H1 (cell line): ENCODE data around the gene ACTL9. TPM values are rescaled to one million over a fixed set of nuclear protein-coding genes. Genes with fewer than 3 reads are reported as not detected.

Experiments used
- CTCF ChIA-PET: fragments of 300-600 bp; sonication (Branson Sonifier 250); formaldehyde crosslinking; loops from one replicate; lab custom pipeline; 2021; ENCODE audit not compliant: partially characterized antibody; lab: Charles Lee
- POLR2A ChIA-PET: fragments of 300-600 bp; sonication (Branson Sonifier 250); formaldehyde crosslinking; loops from one replicate; lab custom pipeline; 2021; ENCODE audit warnings: inconsistent platforms; ENCODE audit not compliant: partially characterized antibody; lab: Charles Lee
- DNase-seq, 2 experiments: peaks; one replicate each; pipeline versions ENCODE4 v3.0.0 to v3.0.0-alpha.2; 2010 to 2022; ENCODE audit warnings: low spot score in 2 of 2, low read depth in 1 of 2, mixed read lengths in 1 of 2
- FAIRE-seq: peaks from 2 replicates; lab custom pipeline; 2011; peaks lifted over from hg19 to GRCh38; lab: Jason Lieb, UNC
- H2AFZ ChIP-seq: 2 replicates; pipeline ENCODE4 v1.8.1; 2012; ENCODE audit warnings: low read length, inconsistent platforms
- H2AK5ac ChIP-seq: 2 replicates; pipeline ENCODE4 v1.6.1; 2013; ENCODE audit warnings: low read depth, low read length
- H2BK120ac ChIP-seq: replicated peaks from 2 replicates; pipeline ENCODE3; 2013; ENCODE audit warnings: low read depth, low read length, inconsistent platforms
- H2BK12ac ChIP-seq: 2 replicates; pipeline ENCODE4 v1.6.1; 2013; ENCODE audit warnings: low read depth, low read length
- H2BK15ac ChIP-seq: 2 replicates; pipeline ENCODE4 v1.6.1; 2013; ENCODE audit warnings: low read length
- H2BK20ac ChIP-seq: 2 replicates; pipeline ENCODE4 v1.6.1; 2013; ENCODE audit warnings: low read length
- H2BK5ac ChIP-seq: 2 replicates; pipeline ENCODE4 v1.6.1; 2013; ENCODE audit warnings: low read depth, low read length
- H3K14ac ChIP-seq: 2 replicates; pipeline ENCODE4 v1.6.1; 2013; ENCODE audit warnings: inconsistent platforms; ENCODE audit not compliant: insufficient read length
- H3K18ac ChIP-seq: 2 replicates; pipeline ENCODE4 v1.6.1; 2013; ENCODE audit warnings: low read length; ENCODE audit errors: extremely low read depth
- H3K23ac ChIP-seq: 2 replicates; pipeline ENCODE4 v1.6.1; 2013; ENCODE audit warnings: inconsistent platforms; ENCODE audit not compliant: insufficient read length
- H3K23me2 ChIP-seq: 2 replicates; pipeline ENCODE4 v1.6.1; 2013; ENCODE audit warnings: low read depth, low read length
- H3K27ac ChIP-seq: 2 replicates; pipeline ENCODE4 v1.6.1; 2011; ENCODE audit warnings: low read depth, low read length, inconsistent platforms
- H3K27me3 ChIP-seq, 4 experiments: replicated peaks in 1 of 4; 1 replicate in 1 of 4; 2 replicates in 3 of 4; pipeline versions ENCODE4 v1.6.1 to v1.8.1; 2011 to 2013; ENCODE audit warnings: low read length in 3 of 4, mild to moderate bottlenecking in 3 of 4, inconsistent platforms in 2 of 4, mixed read lengths in 2 of 4, moderate library complexity in 1 of 4; ENCODE audit not compliant: control insufficient read depth in 3 of 4, insufficient read depth in 3 of 4; ENCODE audit errors: extremely low read depth in 1 of 4
- H3K36me3 ChIP-seq, 4 experiments: 2 replicates each; pipeline versions ENCODE4 v1.6.1 to v1.8.1; 2011 to 2013; ENCODE audit warnings: mild to moderate bottlenecking in 4 of 4, low read length in 3 of 4, moderate library complexity in 2 of 4, control low read depth in 1 of 4, inconsistent platforms in 1 of 4; ENCODE audit not compliant: insufficient read depth in 4 of 4, control insufficient read depth in 2 of 4
- H3K4ac ChIP-seq: replicated peaks from 2 replicates; pipeline ENCODE3; 2013; ENCODE audit warnings: low read length, low read depth, mixed read lengths, inconsistent platforms; ENCODE audit not compliant: insufficient read length
- H3K4me1 ChIP-seq, 4 experiments: replicated peaks in 1 of 4; 1 replicate in 1 of 4; 2 replicates in 3 of 4; pipeline versions ENCODE4 v1.6.1 to v1.8.1; 2011 to 2013; ENCODE audit warnings: low read length in 3 of 4, inconsistent platforms in 2 of 4, mixed read lengths in 1 of 4; ENCODE audit not compliant: insufficient read depth in 4 of 4, control insufficient read depth in 3 of 4
- H3K4me2 ChIP-seq, 2 experiments: 2 replicates each; pipeline versions ENCODE4 v1.6.1 to v1.8.1; 2011 to 2013; ENCODE audit warnings: low read depth in 2 of 2, low read length in 2 of 2, control low read depth in 1 of 2, inconsistent platforms in 1 of 2, mild to moderate bottlenecking in 1 of 2; ENCODE audit not compliant: insufficient read depth in 1 of 2
- H3K4me3 ChIP-seq, 4 experiments: fragments of 200-600, 300-600 bp in 1 of 4; sonication (generic), shearing (Covaris generic), sonication (Bioruptor Twin) in 1 of 4; 2 replicates each; pipeline versions ENCODE4 v1.5.1 to v1.8.1; 2011 to 2016; ENCODE audit warnings: low read length in 4 of 4, low read depth in 3 of 4, control low read depth in 2 of 4, inconsistent platforms in 2 of 4, mild to moderate bottlenecking in 2 of 4, mixed read lengths in 1 of 4, moderate library complexity in 1 of 4; ENCODE audit not compliant: insufficient read depth in 2 of 4; ENCODE audit errors: extremely low read depth in 1 of 4
- H3K56ac ChIP-seq: replicated peaks from 2 replicates; pipeline ENCODE3; 2013; ENCODE audit warnings: low read depth, mild to moderate bottlenecking, mixed read lengths, low read length, inconsistent platforms; ENCODE audit not compliant: insufficient read length
- H3K79me1 ChIP-seq: 2 replicates; pipeline ENCODE4 v1.6.1; 2013; ENCODE audit warnings: low read depth, low read length, control low read depth
- H3K79me2 ChIP-seq, 2 experiments: 2 replicates each; pipeline versions ENCODE4 v1.6.1 to v1.8.1; 2012 to 2013; ENCODE audit warnings: low read length in 2 of 2, mild to moderate bottlenecking in 2 of 2, inconsistent platforms in 1 of 2; ENCODE audit not compliant: insufficient read depth in 2 of 2, control insufficient read depth in 1 of 2
- H3K9ac ChIP-seq, 4 experiments: replicated peaks in 1 of 4; 1 replicate in 1 of 4; 2 replicates in 3 of 4; pipeline versions ENCODE4 v1.6.1 to v1.8.1; 2011 to 2013; ENCODE audit warnings: low read depth in 3 of 4, low read length in 3 of 4, control low read depth in 2 of 4, mild to moderate bottlenecking in 2 of 4, moderate library complexity in 2 of 4, inconsistent platforms in 1 of 4; ENCODE audit errors: extremely low read depth in 1 of 4
- H3K9me3 ChIP-seq, 2 experiments: 2 replicates each; pipeline versions ENCODE4 v1.6.1 to v1.8.1; 2012 to 2013; ENCODE audit warnings: mild to moderate bottlenecking in 2 of 2, moderate library complexity in 2 of 2, control low read depth in 1 of 2, inconsistent platforms in 1 of 2, low read depth in 1 of 2, low read length in 1 of 2, mixed read lengths in 1 of 2; ENCODE audit not compliant: insufficient read depth in 2 of 2
- H4K20me1 ChIP-seq, 2 experiments: replicated peaks in 1 of 2; 2 replicates each; pipeline versions ENCODE3 to v1.8.1; 2011 to 2013; ENCODE audit warnings: inconsistent platforms in 2 of 2, low read length in 2 of 2, mild to moderate bottlenecking in 1 of 2; ENCODE audit not compliant: insufficient read depth in 2 of 2, control insufficient read depth in 1 of 2
- H4K5ac ChIP-seq: 2 replicates; pipeline ENCODE4 v1.6.1; 2013; ENCODE audit warnings: low read length, low read depth, mixed read lengths, inconsistent platforms; ENCODE audit not compliant: insufficient read length
- H4K8ac ChIP-seq: 2 replicates; pipeline ENCODE4 v1.8.0; 2013; ENCODE audit warnings: mild to moderate bottlenecking, moderate library complexity, low read length, inconsistent platforms; ENCODE audit not compliant: insufficient read depth; ENCODE audit errors: extremely low read depth
- H4K91ac ChIP-seq: replicated peaks from 2 replicates; pipeline ENCODE3; 2013; ENCODE audit warnings: low read length, mixed read lengths, inconsistent platforms; ENCODE audit not compliant: insufficient read length
- ASH2L ChIP-seq: fragments of 200-600, 300-600 bp; sonication (generic); IDR thresholded peaks from one replicate; pipeline ENCODE4 v1.7.1; 2017; ENCODE audit warnings: low read length
- CHD2 ChIP-seq: IDR thresholded peaks from 2 replicates; pipeline ENCODE4 v1.6.1; 2012; ENCODE audit warnings: low read length, improper control_type of control experiment
- CREB1 ChIP-seq: IDR thresholded peaks from 2 replicates; pipeline ENCODE4 v1.6.1; 2012; ENCODE audit warnings: inconsistent platforms
- E2F6 ChIP-seq: IDR thresholded peaks from 2 replicates; pipeline ENCODE4 v1.6.1; 2012; ENCODE audit warnings: inconsistent platforms
- FOSL1 ChIP-seq: IDR thresholded peaks from 2 replicates; pipeline ENCODE4 v1.6.1; 2011; ENCODE audit warnings: mild to moderate bottlenecking, low read depth, low read length, moderate library complexity; ENCODE audit not compliant: insufficient read depth
- HDAC2 ChIP-seq, 2 experiments: fragments of 300-600 bp in 1 of 2; sonication (generic) in 1 of 2; IDR thresholded peaks; 2 replicates each; pipeline ENCODE4 v1.6.1; 2011 to 2012; ENCODE audit warnings: low read depth in 2 of 2, low read length in 2 of 2, mild to moderate bottlenecking in 2 of 2, moderate library complexity in 2 of 2, borderline replicate concordance in 1 of 2, inconsistent platforms in 1 of 2
- NRF1 ChIP-seq: IDR thresholded peaks from 2 replicates; pipeline ENCODE4 v1.6.1; 2011; ENCODE audit warnings: mild to moderate bottlenecking, low read depth, low read length, improper control_type of control experiment
- POLR2A ChIP-seq, 2 experiments: IDR thresholded peaks; 1 replicate in 1 of 2; 2 replicates in 1 of 2; pipeline ENCODE4 v1.6.1; 2011; ENCODE audit warnings: low read depth in 2 of 2, low read length in 2 of 2, mild to moderate bottlenecking in 2 of 2; ENCODE audit errors: control extremely low read depth in 1 of 2
- POLR2AphosphoS5 ChIP-seq: IDR thresholded peaks from 2 replicates; pipeline ENCODE4 v1.6.1; 2011; ENCODE audit warnings: low read depth, low read length
- RFX5 ChIP-seq: IDR thresholded peaks from 2 replicates; pipeline ENCODE4 v1.6.1; 2011; ENCODE audit warnings: low read depth, low read length, improper control_type of control experiment, borderline replicate concordance
- RXRA ChIP-seq: IDR thresholded peaks from 2 replicates; pipeline ENCODE4 v1.6.1; 2011; ENCODE audit warnings: low read depth, mild to moderate bottlenecking, low read length, moderate library complexity; ENCODE audit not compliant: insufficient read depth
- SP2 ChIP-seq: IDR thresholded peaks from 2 replicates; pipeline ENCODE4 v1.6.1; 2012; ENCODE audit warnings: mild to moderate bottlenecking, low read length, inconsistent platforms
- WGBS, 2 experiments: shearing (Covaris generic) in 1 of 2; methylation state at CpG; one replicate each; pipeline versions ENCODE4 v1.1.6 to v1.1.7; 2013 to 2015; ENCODE audit warnings: low lambda C conversion rate in 2 of 2, mixed read lengths in 2 of 2, inconsistent platforms in 1 of 2, low coverage in 1 of 2, missing lambda C conversion rate in 1 of 2; ENCODE audit not compliant: insufficient replicate concordance in 2 of 2, insufficient coverage in 1 of 2, insufficient read length in 1 of 2; ENCODE audit errors: extremely low coverage in 1 of 2, missing lambda C conversion rate in 1 of 2; 5-methylcytosine and 5-hydroxymethylcytosine counted together
- polyA plus RNA-seq, 7 experiments: library from polyadenylated mRNA; depleted of rRNA in 3 of 7; stranded (reverse) in 5 of 7; unstranded in 2 of 7; fragments of >200 nt in 5 of 7; fragments of 200-250 nt in 2 of 7; gene quantifications; 1 replicate in 5 of 7; 2 replicates in 1 of 7; 4 replicates in 1 of 7; pipeline versions ENCODE4 v1.2.1 to v1.2.3, GENCODE V29; 2011 to 2013; ENCODE audit warnings: missing spikeins in 2 of 7, mixed read lengths in 2 of 7
- total RNA-seq: library from RNA; stranded (reverse); fragmentation: NEBNext Ultra II Directional; extraction: Animal tissue kit (Norgen Biotek cat#: 25700); gene quantifications from 2 replicates; pipeline ENCODE4 v1.2.1, GENCODE V29; 2021

The ACTL9 gene
- total and polyA plus RNA-seq, 2 of the 8 experiments (the other 6 are each of a cell fraction or from before 2014, with no cell fraction given), result not detected

DNA sequence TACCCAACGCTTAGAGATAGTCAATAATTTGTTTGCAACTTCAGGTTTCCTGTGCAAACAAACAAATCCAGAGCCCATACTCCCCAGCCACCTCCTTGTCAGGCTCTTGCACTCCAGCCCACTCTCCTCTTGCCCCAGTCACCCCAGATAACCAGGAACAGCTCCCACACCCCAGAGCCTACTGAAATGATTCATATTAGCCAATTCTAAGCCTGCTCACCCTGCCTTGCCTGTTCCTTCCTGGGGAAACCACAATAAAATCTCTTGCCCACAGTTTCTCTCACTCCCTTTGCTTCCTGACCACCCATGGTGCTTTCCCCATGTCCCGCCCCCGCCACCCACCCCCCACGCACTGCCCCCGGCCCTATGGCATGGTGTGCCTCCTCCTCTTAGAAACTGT is 3.8 kb upstream of the ACTL9 start:
- no peak overlapping the region for H2BK12ac ChIP-seq
- no peak for DNase-seq
- H4K8ac ChIP-seq, result no peak overlapping the region
- H3K4ac ChIP-seq, result no peak overlapping the region
- no peak overlapping the region for H3K4me3 ChIP-seq
- no peak overlapping the region for H3K9ac ChIP-seq
- no peak overlapping the region for H2BK120ac ChIP-seq
- no peak overlapping the region for H3K27ac ChIP-seq
- no peak overlapping the region for H3K56ac ChIP-seq
- no peak overlapping the region for H2BK20ac ChIP-seq
- no peaks in the 10 kb centered on the region for H3K79me1 ChIP-seq
- H4K20me1 ChIP-seq, result no peaks in the 10 kb centered on the region
- no peak for FAIRE-seq
- no peak overlapping the region for H3K4me2 ChIP-seq
- H2AK5ac ChIP-seq, result no peak overlapping the region
- H3K4me1 ChIP-seq, result no peaks in the 10 kb centered on the region
- no peak overlapping the region for H3K23ac ChIP-seq
- peaks cover 10 to 13% of the 10 kb centered on the region in 2 experiments; a peak in 3 of 4 replicates for H3K9me3 ChIP-seq
- H3K18ac ChIP-seq, result peak overlapping the region; percentile 38; the same call in 1 of the 2 replicates
- ChIA-PET POLR2A (no interaction called here), CTCF (no interaction called here)
- H2BK5ac ChIP-seq, result no peak overlapping the region
- no peak overlapping the region for H4K91ac ChIP-seq
- H2AFZ ChIP-seq, result no peak overlapping the region
- no peak overlapping the region for H4K5ac ChIP-seq
- no peak overlapping the region for H3K14ac ChIP-seq
- WGBS, 2 experiments, result 69% methylated on average over 1 of the region's 5 CpGs; no CpG with 5 or more reads in 1 of the 2 experiments
- no peak overlapping the region for H2BK15ac ChIP-seq
- no peaks in the 10 kb centered on the region for H3K23me2 ChIP-seq
- no peaks in the 10 kb centered on the region for H3K36me3 ChIP-seq
- no peaks in the 10 kb centered on the region for H3K79me2 ChIP-seq
- H3K27me3 ChIP-seq, result no peaks in the 10 kb centered on the region; a peak in 1 of 7 replicates
- TF ChIP-seq FOSL1, result no peak
- TF ChIP-seq E2F6, result no peak
- TF ChIP-seq SP2, result no peak
- no peak for TF ChIP-seq ASH2L
- no peak for TF ChIP-seq CREB1
- no peak for TF ChIP-seq RXRA
- TF ChIP-seq RFX5, result no peak
- no peak for TF ChIP-seq POLR2A (IDR thresholded peaks at IDR 0.05; ENCODE audit: control extremely low read depth in 1 of 2, low read depth in 2 of 2, low read length in 2 of 2)
- no peak for TF ChIP-seq NRF1
- no peak for TF ChIP-seq HDAC2 (IDR thresholded peaks at IDR 0.05; ENCODE audit: borderline replicate concordance in 1 of 2, low read depth in 2 of 2, low read length in 2 of 2)
- no peak for TF ChIP-seq POLR2AphosphoS5
- no peak for TF ChIP-seq CHD2
